ENCODE measurements around the gene DIP2B.

GRCh38 chr12:50620109-50620977 is 115.6 kb downstream of the DIP2B start:
- TF ChIP-seq POLR2AphosphoS5 (IDR thresholded peaks at IDR 0.05; ENCODE audit: borderline replicate concordance, low read depth, low read length): no peak
- no peak for TF ChIP-seq EZH2 (IDR thresholded peaks at IDR 0.05)
- TF ChIP-seq FOXP2 (optimal IDR thresholded peaks at IDR 0.05; ENCODE audit: control extremely low read depth, extremely low read length, insufficient read depth): no peak
